Uterus (tissue), 2 donors: Measurements from ENCODE around the gene FLYWCH1.

Experiments used
- CTCF ChIP-seq, 4 experiments: fragments of 200-600 bp in 2 of 4; fragments of 450-650 bp in 2 of 4; sonication (generic) in 2 of 4; IDR thresholded peaks; one replicate each; pipeline ENCODE4 v1.5.1; 2016 to 2019; ENCODE audit warnings: antibody characterized with exemption in 4 of 4, mild to moderate bottlenecking in 2 of 4, moderate library complexity in 1 of 4
- POLR2A ChIP-seq, 2 donors: fragments of 450-650 bp; IDR thresholded peaks; one replicate each; pipeline ENCODE4 v1.6.1; 2016; ENCODE audit warnings: antibody characterized with exemption in 2 of 2, mild to moderate bottlenecking in 1 of 2, moderate library complexity in 1 of 2

DNA sequence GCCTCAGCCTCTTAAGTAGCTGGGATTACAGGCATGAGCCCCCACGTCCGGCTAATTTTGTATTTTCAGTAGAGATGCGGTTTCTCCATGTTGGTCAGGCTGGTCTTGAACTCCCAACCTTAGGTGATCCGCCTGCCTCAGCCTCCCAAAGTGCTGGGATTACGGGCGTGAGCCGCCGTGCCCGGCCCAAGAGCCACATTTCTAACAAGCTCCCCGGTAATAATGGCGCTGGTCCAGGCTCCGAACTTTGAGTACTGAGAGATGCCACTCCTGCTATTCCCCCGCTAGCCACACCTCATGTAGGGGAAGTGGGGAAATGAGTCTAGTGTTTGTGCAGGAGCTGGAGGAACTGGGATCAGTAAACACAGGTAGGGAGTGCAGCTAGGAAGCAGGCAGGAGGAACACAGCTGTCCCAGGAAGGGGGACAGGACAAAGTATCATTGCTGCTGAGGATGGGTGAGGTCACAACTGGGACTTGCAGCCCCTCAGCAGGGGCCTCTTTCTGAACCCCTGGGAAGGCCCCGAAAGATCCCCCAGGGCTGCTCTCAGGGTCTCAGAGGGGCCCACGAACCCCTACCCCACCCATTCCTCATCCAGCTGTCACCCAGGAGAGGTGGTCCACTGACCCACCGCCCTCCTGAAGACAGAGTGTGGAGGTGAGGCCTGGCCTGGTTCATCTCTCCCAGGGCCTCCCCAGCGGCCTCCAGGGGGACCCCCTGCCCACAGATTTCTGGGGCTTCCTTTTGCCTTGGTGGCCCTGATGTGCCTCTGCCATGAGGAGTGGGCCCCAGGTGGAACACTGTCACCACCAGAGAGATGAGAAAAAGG lies 48.7 kb downstream of the FLYWCH1 start:
- no peak for TF ChIP-seq CTCF (IDR thresholded peaks at IDR 0.05)
- no peak for TF ChIP-seq POLR2A (IDR thresholded peaks at IDR 0.05)
